T-helper 1 cell (primary cell): ENCODE measurements around the gene EEIG1.

Experiments used
- DNase-seq, 5 donors: peaks; one replicate each; pipeline ENCODE4 v3.0.0-alpha.2; 2012 to 2020

EEIG1 gene

GRCh38 chr9:127941062-127941960 lies 39.5 kb downstream of the EEIG1 start:
- DNase-seq, result no peak

GRCh38 chr9:127940593-127940992 lies 40.2 kb downstream of the EEIG1 start:
- DNase-seq, result no peak

DNA sequence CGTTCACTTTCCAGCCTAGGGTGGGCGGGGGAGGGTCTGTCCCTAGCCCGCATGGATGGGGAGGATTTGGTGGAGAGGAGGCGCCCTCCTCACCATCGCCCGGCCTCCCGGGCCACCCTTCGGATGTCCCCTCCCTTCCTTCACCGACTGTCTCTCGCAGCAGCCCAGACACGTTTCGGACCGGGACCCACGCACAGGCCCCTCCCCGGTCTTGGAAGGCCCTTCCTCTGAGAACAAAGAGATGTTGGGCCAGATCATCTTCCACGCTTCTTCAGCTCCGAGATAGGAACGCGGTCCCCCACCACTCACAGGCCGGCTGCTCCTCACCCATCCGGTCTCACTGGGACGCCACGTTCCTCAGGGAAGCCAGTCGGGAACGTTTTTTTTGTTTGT lies 42.5 kb downstream of the EEIG1 start:
- no peak for DNase-seq

DNA sequence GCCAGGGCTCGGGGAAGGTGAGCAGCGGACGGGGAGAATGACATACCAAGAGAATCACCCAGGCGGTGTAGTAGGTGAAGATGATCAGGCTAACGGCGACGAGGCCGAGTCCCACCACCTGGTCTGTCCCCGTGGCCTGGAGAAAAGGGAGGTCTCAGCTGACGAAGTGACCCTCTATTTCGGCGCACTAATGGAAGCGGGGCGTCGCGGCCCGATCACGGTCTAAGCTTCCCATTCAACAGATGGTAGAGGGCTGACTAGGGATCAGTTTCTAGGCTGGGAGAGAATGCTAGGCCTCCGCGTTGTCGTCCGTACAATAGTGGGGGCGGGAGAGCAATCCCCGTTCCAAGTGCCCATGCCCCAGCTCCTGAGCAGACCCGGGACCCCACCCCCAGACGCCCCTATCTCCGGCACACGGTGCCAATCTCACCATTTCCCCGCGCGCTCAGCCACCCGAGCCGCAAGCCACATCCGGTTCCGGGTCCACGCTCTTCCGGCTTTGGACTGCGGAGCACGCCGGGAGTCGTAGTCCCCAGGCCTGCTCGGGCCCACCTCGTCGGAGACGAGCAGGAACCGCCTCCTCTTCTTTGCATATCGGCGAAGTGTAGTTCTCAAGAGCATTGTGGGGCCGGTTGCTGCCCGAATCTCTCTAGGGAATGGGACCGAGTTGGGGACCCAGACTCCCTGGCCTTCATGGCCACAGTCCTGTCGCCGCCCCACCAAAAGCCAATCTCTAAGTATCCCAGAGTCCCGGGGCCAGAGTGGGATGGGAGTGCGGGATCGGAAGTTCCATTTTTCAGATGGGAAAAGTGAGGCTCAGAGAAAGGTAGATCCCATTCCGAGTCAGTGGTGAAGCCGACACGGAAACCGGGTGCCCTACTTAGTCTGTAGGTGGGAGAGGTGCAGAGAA lies 43.1 kb downstream of the EEIG1 start, which contains the start of gene DPM2:
TSS of gene DPM2 (minus strand) at position 467 of the 910 bp plus-strand sequence. CDS start at position 433, 34 bp downstream.
- DNase-seq, result peak; percentile 70 to 91 (median 80)

DNA sequence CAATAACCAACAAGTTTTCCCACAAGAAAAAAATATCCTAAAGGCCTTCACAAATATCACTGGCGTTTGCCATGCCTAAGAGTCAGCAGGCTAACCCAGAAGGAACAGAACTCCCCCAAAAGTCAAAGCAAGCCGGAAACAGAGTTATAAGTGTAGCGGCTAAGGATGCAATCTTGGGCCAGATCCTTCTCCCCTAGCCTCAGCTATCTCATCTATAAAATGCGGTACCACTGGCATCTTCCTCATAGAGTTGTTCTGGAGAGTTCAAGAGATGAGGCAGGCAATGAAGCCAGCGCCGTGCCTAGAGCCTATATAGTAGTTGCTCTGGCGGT lies 43.8 kb downstream of the EEIG1 start:
- no peak for DNase-seq

GRCh38 chr9:127936347-127936852 lies 44.4 kb downstream of the EEIG1 start:
- DNase-seq, result no peak

- no peak for DNase-seq
These were observed 45.0 kb downstream of the EEIG1 start for GRCh38 chr9:127935765-127936221.

GRCh38 chr9:127934986-127935385 lies 45.8 kb downstream of the EEIG1 start:
- DNase-seq, result no peak

DNA sequence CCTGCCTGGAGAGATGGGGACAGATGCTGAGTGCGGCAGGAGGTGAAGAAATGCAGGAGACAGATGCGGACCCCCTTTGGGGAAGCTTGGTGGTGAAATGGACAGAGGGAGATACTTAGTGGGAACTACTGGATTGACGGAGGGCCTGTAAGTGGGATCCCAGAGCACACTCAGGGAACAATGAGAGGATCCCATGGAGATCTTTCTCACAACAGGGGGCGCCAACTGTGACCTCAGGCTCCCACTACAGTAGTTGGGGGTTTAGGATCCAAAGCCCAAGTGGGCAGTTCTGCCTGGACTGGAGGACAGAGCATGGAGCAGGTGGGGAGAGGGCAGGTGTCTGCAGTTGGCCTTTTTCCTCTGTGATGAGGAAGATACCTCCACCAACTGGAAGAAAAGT lies 46.5 kb downstream of the EEIG1 start:
- no peak for DNase-seq

DNA sequence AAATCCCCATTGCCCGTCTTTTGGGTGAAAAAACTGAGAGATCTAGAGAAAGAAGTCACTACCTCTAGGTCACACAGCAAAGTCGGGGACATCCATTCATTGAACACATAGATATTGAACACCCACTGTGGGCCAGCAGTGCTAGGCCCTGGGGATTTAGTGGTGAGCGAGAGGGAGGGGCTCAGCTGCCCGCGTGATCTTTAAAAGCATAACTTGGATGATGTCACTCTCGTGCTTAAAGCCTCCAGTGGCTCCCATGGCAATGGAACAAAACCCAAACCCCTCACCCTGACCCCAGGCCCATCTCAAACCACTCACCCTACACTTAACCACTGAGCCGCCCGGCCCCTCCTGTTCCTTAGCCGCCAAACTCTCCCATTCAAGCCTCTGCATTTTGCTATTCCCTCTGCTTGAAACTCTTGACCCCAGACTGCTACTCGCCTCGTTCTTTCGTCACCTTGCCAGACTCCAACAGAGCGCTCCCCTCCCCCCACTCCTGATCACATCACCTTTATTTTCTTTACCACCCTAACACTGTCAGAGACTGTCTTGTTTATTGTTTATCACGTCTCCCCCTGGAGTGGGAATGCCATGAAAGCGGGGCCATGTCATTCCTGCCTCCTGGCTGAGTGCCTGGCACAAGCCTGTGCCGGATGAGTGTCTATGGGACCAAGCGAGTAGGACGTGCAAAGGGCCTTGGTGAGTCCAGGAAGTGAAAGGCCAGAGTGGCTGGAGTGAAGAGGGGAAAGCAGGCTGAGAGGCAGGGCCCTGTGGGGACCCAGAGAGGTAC lies 49.5 kb downstream of the EEIG1 start:
- DNase-seq, result no peak
